Heart right ventricle (tissue), 16 donors: ENCODE results near the gene TCF4. TPM values are rescaled to one million over a fixed set of nuclear protein-coding genes. Genes with fewer than 3 reads are reported as not detected.
A peak's percentile ranks its signal among the peaks of the same experiment; 100 is the strongest.

Experiments
- ATAC-seq, 8 donors: fragments of 200-7000 bp; cut with Tn5 transposase; one replicate each; pipeline ENCODE4 v1.9.1; 2020; ENCODE audit warnings: mild to moderate bottlenecking in 8 of 8, moderate library complexity in 8 of 8, moderate number of reproducible peaks in 1 of 8
- DNase-seq, 2 donors: peaks; one replicate each; pipeline ENCODE4 v3.0.0-alpha.2; 2020
- H3K27ac ChIP-seq, 10 donors: fragments of 200-600 bp; sonication (generic) in 2 of 10; one replicate each; pipeline versions ENCODE4 v1.5.0 to v1.8.0; 2020 to 2022; ENCODE audit warnings: mild to moderate bottlenecking in 3 of 10
- H3K27me3 ChIP-seq, 7 donors: fragments of 200-600 bp; one replicate each; pipeline ENCODE4 v1.8.0; 2021 to 2022; ENCODE audit warnings: mild to moderate bottlenecking in 2 of 7
- H3K36me3 ChIP-seq, 9 donors: fragments of 200-600 bp; sonication (generic) in 1 of 9; one replicate each; pipeline versions ENCODE4 v1.5.0 to v1.8.0; 2020 to 2022; ENCODE audit warnings: mild to moderate bottlenecking in 2 of 9
- H3K4me1 ChIP-seq, 9 donors: fragments of 200-600 bp; sonication (generic) in 1 of 9; one replicate each; pipeline versions ENCODE4 v1.5.0 to v1.8.0; 2020 to 2022; ENCODE audit warnings: mild to moderate bottlenecking in 4 of 9
- H3K4me3 ChIP-seq, 10 donors: fragments of 200-600 bp; sonication (generic) in 2 of 10; one replicate each; pipeline versions ENCODE4 v1.5.0 to v1.8.0; 2020 to 2022; ENCODE audit warnings: mild to moderate bottlenecking in 7 of 10, moderate library complexity in 2 of 10
- H3K9me3 ChIP-seq, 11 donors: fragments of 200-600 bp in 10 of 11; sonication (generic) in 2 of 11; one replicate each; pipeline versions ENCODE4 v1.5.0 to v1.8.0; 2013 to 2022; ENCODE audit warnings: mild to moderate bottlenecking in 2 of 11, control low read depth in 1 of 11, moderate library complexity in 1 of 11
- CTCF ChIP-seq, 9 donors: fragments of 200-600 bp; sonication (generic) in 2 of 9; IDR thresholded peaks; one replicate each; pipeline versions ENCODE4 v1.5.0 to v1.8.0; 2021 to 2022; ENCODE audit warnings: antibody characterized with exemption in 9 of 9, mild to moderate bottlenecking in 5 of 9, moderate library complexity in 1 of 9
- WGBS, 2 donors: extraction: QIAGEN DNeasy Blood & Tissue Kit; methylation state at CpG; one replicate each; pipeline ENCODE4 v1.1.7; 2013; ENCODE audit warnings: inconsistent platforms in 1 of 2; 5-methylcytosine and 5-hydroxymethylcytosine counted together
- intact Hi-C, 10 donors: fragments of 100-400 bp; cut with DNase I; formaldehyde crosslinking; loops; one replicate each; pipeline versions ENCODE4 v1.11.1 to v1.14.2; 2022
- polyA plus RNA-seq, 2 donors: library from polyadenylated mRNA; stranded (reverse); fragments of 200-250 nt; gene quantifications; one replicate each; pipeline ENCODE4 v1.2.3, GENCODE V29; 2013
- total RNA-seq, 10 donors: library from RNA; stranded (reverse); fragmentation: NEBNext Ultra II Directional in 3 of 10; extraction: Animal tissue kit (Norgen Biotek cat#: 25700) in 3 of 10; gene quantifications; one replicate each; pipeline versions ENCODE4 v1.2.1 to v1.2.4, GENCODE V29; 2021 to 2023
- donor health status: Arrhythmogenic right ventricular cardiomyopathy.
- donor health status: ischemic (EF 13 %, LVEDD 7.1; RV severe dilation, severe dysfunction).
- donor health status: healthy with polysubstance abuse.
- donor health status: DM: no; HTN: yes; CAD: no.
- donor health status: DM: no; HTN: no; CAD: no.
- donor health status: ischemic (EF 25% LVEDD 6.9; RV normal size, moderate dysfunction).
- donor health status: ischemic (EF 25% LVEDD 5.7; RV mildly dilated, moderate dysfunction).
- donor health status: healthy.
- donor health status: DM: yes; HTN: yes; CAD: no.
- donor health status: Ischemic cardiomyopathy.
- donor health status: ischemic (EF 35%, LVEDD 5.7; RV mildly dilated, moderate dysfunction).
- donor health status: nonischemic (EF 11% LVEDD 7.7; RV severe dilation, severe dysfunction).
- donor health status: DM: yes; HTN: yes; CAD: no.
- donor health status: PGD.
- donor health status: ischemic (EF 29% LVEDD 5.4; RV normal size, mild dysfunction).
- donor health status: nonischemic (EF 23%, LVEDD 6.1; RV moderate dilation, normal function).

Gene TCF4
- total and polyA plus RNA-seq, 12 donors = 12.6 to 90.1 (median 65.5) TPM

- H3K36me3 ChIP-seq = peaks cover 0 to 12% (median 0%) of the 10 kb centered on the region in 9 donors
- 74 to 77% methylated on average over 3 of the region's 3 CpGs for WGBS, 2 donors
- TF ChIP-seq CTCF (IDR thresholded peaks at IDR 0.05) = no peak
- H3K4me3 ChIP-seq = no peak overlapping the region
- H3K27me3 ChIP-seq = no peaks in the 10 kb centered on the region
- peaks cover 0 to 53% (median 7%) of the 10 kb centered on the region in 9 donors for H3K4me1 ChIP-seq
- DNase-seq = no peak
- intact Hi-C loops = loop anchor here in 1 of 10 donors (5.0 kb wide), 1 partner anchor 59 kb away; no protein-coding TSS in a partner anchor
- H3K9me3 ChIP-seq = no peaks in the 10 kb centered on the region
- H3K27ac ChIP-seq = peak overlapping the region in 3 of 10 donors; percentile 41 to 54 (median 42)
- ATAC-seq = peak in 3 of 8 donors; percentile 37 to 60 (median 55)
Observed at GRCh38 chr18:55353391-55353790, 234.6 kb downstream of the TCF4 start.

GRCh38 chr18:55351980-55352714 is 235.8 kb downstream of the TCF4 start:
- peak overlapping the region in 2 of 10 donors; percentile 42 to 54 for H3K27ac ChIP-seq
- H3K36me3 ChIP-seq = peaks cover 0 to 14% (median 0%) of the 10 kb centered on the region in 9 donors
- no peak for ATAC-seq
- WGBS, 2 donors = 88 to 90% methylated on average over 3 of the region's 3 CpGs
- H3K4me1 ChIP-seq = peaks cover 0 to 53% (median 7%) of the 10 kb centered on the region in 9 donors
- no peaks in the 10 kb centered on the region for H3K9me3 ChIP-seq
- intact Hi-C loops = loop anchor here in 1 of 10 donors (5.0 kb wide), 1 partner anchor 60 kb away; no protein-coding TSS in a partner anchor
- no peak for DNase-seq
- TF ChIP-seq CTCF (IDR thresholded peaks at IDR 0.05) = no peak
- no peak overlapping the region for H3K4me3 ChIP-seq
- no peaks in the 10 kb centered on the region for H3K27me3 ChIP-seq

- H3K27ac ChIP-seq = peak overlapping the region in 5 of 10 donors; percentile 14 to 42 (median 28)
- TF ChIP-seq CTCF (IDR thresholded peaks at IDR 0.05) = no peak
Observed at GRCh38 chr18:55351241-55351691, 236.7 kb downstream of the TCF4 start.

GRCh38 chr18:55349685-55350084 is 238.3 kb downstream of the TCF4 start:
- Histone ChIP-seq H3K27me3 (no peaks in the 10 kb centered on the region), H3K9me3 (no peaks in the 10 kb centered on the region), H3K4me1 (peaks cover 0 to 54% (median 9%) of the 10 kb centered on the region in 9 donors), H3K27ac (no peak overlapping the region), H3K36me3 (peaks cover 0 to 15% (median 0%) of the 10 kb centered on the region in 9 donors), H3K4me3 (no peak overlapping the region)
- intact Hi-C loops = loop anchor here in 5 of 10 donors (5.0 to 10.0 kb wide), 8 partner anchors 53 to 1225 kb away; no protein-coding TSS in a partner anchor
- no peak for ATAC-seq
- DNase-seq = no peak
- no peak for TF ChIP-seq CTCF (IDR thresholded peaks at IDR 0.05)
- 96 to 97% methylated on average over 1 of the region's 1 CpG for WGBS, 2 donors

More at GRCh38 chr18:55351241-55351691, 236.7 kb downstream of the TCF4 start:
- no peaks in the 10 kb centered on the region for H3K9me3 ChIP-seq
- peaks cover 0 to 55% (median 7%) of the 10 kb centered on the region in 9 donors for H3K4me1 ChIP-seq
- DNase-seq (no peak), ATAC-seq (no peak)
- 67 to 73% methylated on average over 6 of the region's 6 CpGs for WGBS, 2 donors
- no peak overlapping the region for H3K4me3 ChIP-seq
- intact Hi-C loops = loop anchor here in 1 of 10 donors (5.0 kb wide), 1 partner anchor 61 kb away; no protein-coding TSS in a partner anchor
- H3K36me3 ChIP-seq = peaks cover 0 to 15% (median 0%) of the 10 kb centered on the region in 9 donors
- H3K27me3 ChIP-seq = no peaks in the 10 kb centered on the region
